Stimulated activated CD8-positive, alpha-beta memory T cell treated with anti-CD3 and anti-CD28 coated beads, Interleukin-2, amount 100 ng/mL, for 48 hours (primary cell): Measurements from ENCODE around the gene DNAJC4.

ENCODE experiments used
- DNase-seq, 2 donors: peaks; one replicate each; pipeline ENCODE4 v3.0.0-alpha.2; 2020; ENCODE audit warnings: low read depth in 2 of 2

Gene DNAJC4

GRCh38 chr11:64230171-64230984, at the start of gene DNAJC4:
Gene DNAJC4, plus strand, starts transcription at chr11:64230548. Its CDS starts 307 bp downstream, at chr11:64230855.
- DNase-seq: peak; percentile 85 to 89

GRCh38 chr11:64180891-64181290, 49.5 kb upstream of the DNAJC4 start:
- DNase-seq: no peak

- DNase-seq: no peak
Measured at GRCh38 chr11:64181506-64182411, 48.6 kb upstream of the DNAJC4 start.

GRCh38 chr11:64183890-64184289, 46.5 kb upstream of the DNAJC4 start:
- DNase-seq: no peak

GRCh38 chr11:64185175-64185692, 45.1 kb upstream of the DNAJC4 start:
- peak in 1 of 2 donors; percentile 36 for DNase-seq

- peak; percentile 97 for DNase-seq
Measured at GRCh38 chr11:64185693-64186491, 44.5 kb upstream of the DNAJC4 start, which contains the start of gene STIP1. Gene STIP1, plus strand, starts transcription at chr11:64186171. Its CDS starts 91 bp downstream, at chr11:64186262.

- no peak for DNase-seq
Measured at GRCh38 chr11:64186492-64187165, 43.7 kb upstream of the DNAJC4 start.

- no peak for DNase-seq
Measured at GRCh38 chr11:64192434-64192833, 37.9 kb upstream of the DNAJC4 start.

GRCh38 chr11:64196626-64197025, 33.7 kb upstream of the DNAJC4 start:
- DNase-seq: no peak

GRCh38 chr11:64198511-64198910, 31.8 kb upstream of the DNAJC4 start:
- no peak for DNase-seq

- DNase-seq: no peak
Measured at GRCh38 chr11:64201543-64201942, 28.8 kb upstream of the DNAJC4 start.

GRCh38 chr11:64202992-64203391, 27.4 kb upstream of the DNAJC4 start:
- no peak for DNase-seq

- no peak for DNase-seq
Measured at GRCh38 chr11:64203421-64204079, 26.8 kb upstream of the DNAJC4 start.

- no peak for DNase-seq
Measured at GRCh38 chr11:64204080-64204440, 26.3 kb upstream of the DNAJC4 start.

GRCh38 chr11:64204464-64204989, 25.8 kb upstream of the DNAJC4 start:
- peak; percentile 43 to 62 for DNase-seq

GRCh38 chr11:64206457-64207255, 23.7 kb upstream of the DNAJC4 start, which contains the start of gene FERMT3:
Gene FERMT3, plus strand, starts transcription at chr11:64206721. Its CDS starts 644 bp downstream, at chr11:64207365.
- peak; percentile 67 to 71 for DNase-seq

GRCh38 chr11:64207256-64208085, 22.9 kb upstream of the DNAJC4 start:
- peak; percentile 79 to 81 for DNase-seq
